Trophoblast cell (in vitro differentiated cells and primary cell): ENCODE results near the gene KIAA1328.

Source experiments
- DNase-seq, 2 donors: peaks; one replicate each; pipeline ENCODE4 v3.0.0-alpha.2; 2016
- H2AFZ ChIP-seq: 2 replicates; pipeline ENCODE4 v1.6.1; 2013; ENCODE audit warnings: low read length, moderate library complexity, mild to moderate bottlenecking; ENCODE audit not compliant: insufficient read depth, poor library complexity
- H2AK5ac ChIP-seq: 2 replicates; pipeline ENCODE4 v1.6.1; 2013; ENCODE audit warnings: mild to moderate bottlenecking, low read length
- H2BK120ac ChIP-seq: 2 replicates; pipeline ENCODE4 v1.6.1; 2013; ENCODE audit warnings: low read length, mild to moderate bottlenecking, moderate library complexity; ENCODE audit not compliant: insufficient read depth, poor library complexity
- H2BK12ac ChIP-seq: 2 replicates; pipeline ENCODE4 v1.6.1; 2013; ENCODE audit warnings: mild to moderate bottlenecking, low read length, moderate library complexity
- H2BK5ac ChIP-seq: 2 replicates; pipeline ENCODE4 v1.6.1; 2013; ENCODE audit warnings: low read length, low read depth, moderate library complexity, mild to moderate bottlenecking; ENCODE audit not compliant: poor library complexity
- H3K14ac ChIP-seq: 2 replicates; pipeline ENCODE4 v1.6.1; 2013; ENCODE audit warnings: mild to moderate bottlenecking, low read length
- H3K18ac ChIP-seq: 2 replicates; pipeline ENCODE4 v1.6.1; 2013; ENCODE audit warnings: mild to moderate bottlenecking, low read length
- H3K23ac ChIP-seq: 2 replicates; pipeline ENCODE4 v1.6.1; 2013; ENCODE audit warnings: low read length
- H3K27ac ChIP-seq: 2 replicates; pipeline ENCODE4 v1.5.1; 2013; ENCODE audit warnings: low read depth, mild to moderate bottlenecking, inconsistent platforms, low read length, moderate library complexity
- H3K27me3 ChIP-seq: 2 replicates; pipeline ENCODE4 v1.6.1; 2013; ENCODE audit warnings: inconsistent platforms, mild to moderate bottlenecking, low read length, moderate library complexity; ENCODE audit not compliant: insufficient read depth
- H3K36me3 ChIP-seq, 2 experiments: 1 replicate in 1 of 2; 2 replicates in 1 of 2; pipeline ENCODE4 v1.6.1; 2013; ENCODE audit warnings: low read length in 2 of 2, mild to moderate bottlenecking in 2 of 2, moderate library complexity in 1 of 2; ENCODE audit not compliant: insufficient read depth in 2 of 2, control insufficient read depth in 1 of 2
- H3K4ac ChIP-seq: 2 replicates; pipeline ENCODE4 v1.6.1; 2013; ENCODE audit warnings: low read depth, mild to moderate bottlenecking, low read length, moderate library complexity
- H3K4me1 ChIP-seq, 2 experiments: 1 replicate in 1 of 2; 2 replicates in 1 of 2; pipeline ENCODE4 v1.6.1; 2013; ENCODE audit warnings: low read length in 2 of 2, mild to moderate bottlenecking in 2 of 2, moderate library complexity in 1 of 2; ENCODE audit not compliant: insufficient read depth in 2 of 2, control insufficient read depth in 1 of 2
- H3K4me2 ChIP-seq: 2 replicates; pipeline ENCODE4 v1.6.1; 2013; ENCODE audit warnings: inconsistent platforms, mild to moderate bottlenecking, low read length, moderate library complexity
- H3K4me3 ChIP-seq: 2 replicates; pipeline ENCODE4 v1.5.1; 2013; ENCODE audit warnings: mild to moderate bottlenecking, low read depth, low read length, inconsistent platforms
- H3K79me1 ChIP-seq: one replicate; pipeline ENCODE4 v1.6.1; 2013; ENCODE audit warnings: low read length
- H3K79me2 ChIP-seq: 2 replicates; pipeline ENCODE4 v1.6.1; 2013; ENCODE audit warnings: low read length, mild to moderate bottlenecking; ENCODE audit not compliant: control insufficient read depth, insufficient read depth, poor library complexity
- H3K9ac ChIP-seq: 2 replicates; pipeline ENCODE4 v1.6.1; 2013; ENCODE audit warnings: mild to moderate bottlenecking, low read length
- H3K9me3 ChIP-seq: 2 replicates; pipeline ENCODE4 v1.6.1; 2013; ENCODE audit warnings: low read depth, mild to moderate bottlenecking, control low read depth, inconsistent platforms, low read length; ENCODE audit not compliant: insufficient read depth
- H4K12ac ChIP-seq: 2 replicates; pipeline ENCODE4 v1.6.1; 2013; ENCODE audit warnings: low read depth, mild to moderate bottlenecking, low read length, moderate library complexity
- H4K8ac ChIP-seq: 2 replicates; pipeline ENCODE4 v1.6.1; 2013; ENCODE audit warnings: low read depth, mild to moderate bottlenecking, low read length, moderate library complexity
- H4K91ac ChIP-seq: one replicate; pipeline ENCODE4 v1.6.1; 2013; ENCODE audit warnings: low read depth, mild to moderate bottlenecking, low read length, moderate library complexity
- WGBS: extraction: QIAGEN DNeasy Blood & Tissue Kit; methylation state at CpG from one replicate; pipeline ENCODE4 v1.1.7; 2013; ENCODE audit warnings: missing lambda C conversion rate; ENCODE audit not compliant: insufficient read length, insufficient coverage; ENCODE audit errors: extremely low coverage; 5-methylcytosine and 5-hydroxymethylcytosine counted together

KIAA1328 gene

GRCh38 chr18:36887864-36888263 is 58.9 kb downstream of the KIAA1328 start:
- Histone ChIP-seq H3K36me3 (no peaks in the 10 kb centered on the region), H2AFZ (no peak overlapping the region), H3K9ac (no peak overlapping the region), H3K4me1 (no peaks in the 10 kb centered on the region), H3K4me3 (no peak overlapping the region), H2AK5ac (no peak overlapping the region), H3K79me1 (no peaks in the 10 kb centered on the region), H3K27me3 (no peaks in the 10 kb centered on the region), H4K12ac (no peak overlapping the region), H2BK5ac (no peak overlapping the region), H4K8ac (no peak overlapping the region), H3K79me2 (no peaks in the 10 kb centered on the region), H4K91ac (no peak overlapping the region), H3K14ac (no peak overlapping the region), H3K27ac (no peak overlapping the region), H3K23ac (no peak overlapping the region), H3K4ac (no peak overlapping the region), H2BK120ac (no peak overlapping the region), H2BK12ac (no peak overlapping the region), H3K4me2 (no peak overlapping the region), H3K18ac (no peak overlapping the region), H3K9me3 (no peaks in the 10 kb centered on the region)
- no CpG with 5 or more reads among the region's 1 CpG for WGBS
- no peak for DNase-seq

- H3K4ac ChIP-seq: no peak overlapping the region
- no peak overlapping the region for H2BK120ac ChIP-seq
- H3K23ac ChIP-seq: no peak overlapping the region
- H4K8ac ChIP-seq: no peak overlapping the region
- no peak overlapping the region for H2BK12ac ChIP-seq
- H2BK5ac ChIP-seq: no peak overlapping the region
- no peak overlapping the region for H3K9ac ChIP-seq
- H4K91ac ChIP-seq: no peak overlapping the region
- H2AK5ac ChIP-seq: no peak overlapping the region
- H3K79me1 ChIP-seq: no peaks in the 10 kb centered on the region
- H3K4me2 ChIP-seq: no peak overlapping the region
- no peaks in the 10 kb centered on the region for H3K4me1 ChIP-seq
- H3K4me3 ChIP-seq: no peak overlapping the region
- no peak overlapping the region for H2AFZ ChIP-seq
- H3K18ac ChIP-seq: no peak overlapping the region
- H3K27me3 ChIP-seq: no peaks in the 10 kb centered on the region
- DNase-seq: no peak
- no peaks in the 10 kb centered on the region for H3K36me3 ChIP-seq
- no peaks in the 10 kb centered on the region for H3K9me3 ChIP-seq
- H3K14ac ChIP-seq: no peak overlapping the region
- no peak overlapping the region for H4K12ac ChIP-seq
- H3K27ac ChIP-seq: no peak overlapping the region
- no peaks in the 10 kb centered on the region for H3K79me2 ChIP-seq
Measured at GRCh38 chr18:36888778-36889177, 59.9 kb downstream of the KIAA1328 start.

DNA sequence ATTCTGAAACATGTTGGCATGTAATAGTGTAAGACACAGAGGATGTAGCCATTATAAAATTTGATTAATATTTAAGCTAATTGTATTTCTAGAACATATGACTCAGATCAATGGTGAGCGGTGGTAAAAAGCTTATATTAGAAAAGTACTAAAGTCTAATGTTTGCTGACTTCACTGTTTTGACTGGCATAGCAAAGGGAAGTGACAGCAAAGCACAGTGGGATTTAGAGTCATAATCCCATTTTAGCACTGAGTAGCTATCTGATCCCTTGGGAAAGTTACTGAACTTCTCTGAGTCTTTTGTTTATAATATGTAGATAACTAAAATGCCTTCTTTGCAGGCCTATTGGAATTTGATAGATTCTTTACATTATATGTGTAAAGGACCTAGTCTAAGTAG is 60.4 kb downstream of the KIAA1328 start:
- Histone ChIP-seq H2AK5ac (no peak overlapping the region), H3K36me3 (no peaks in the 10 kb centered on the region), H3K18ac (no peak overlapping the region)

GRCh38 chr18:36889742-36890141 is 60.8 kb downstream of the KIAA1328 start:
- Histone ChIP-seq H3K14ac (no peak overlapping the region), H2BK120ac (no peak overlapping the region), H3K4me1 (no peaks in the 10 kb centered on the region), H3K23ac (no peak overlapping the region), H3K79me2 (no peaks in the 10 kb centered on the region), H3K4me3 (no peak overlapping the region), H3K4ac (no peak overlapping the region), H2AK5ac (no peak overlapping the region), H3K18ac (no peak overlapping the region), H4K12ac (no peak overlapping the region), H4K8ac (no peak overlapping the region), H3K9me3 (no peaks in the 10 kb centered on the region), H2AFZ (no peak overlapping the region), H2BK5ac (no peak overlapping the region), H3K4me2 (no peak overlapping the region), H2BK12ac (no peak overlapping the region), H4K91ac (no peak overlapping the region), H3K27me3 (no peaks in the 10 kb centered on the region), H3K36me3 (no peaks in the 10 kb centered on the region), H3K9ac (no peak overlapping the region), H3K79me1 (no peaks in the 10 kb centered on the region), H3K27ac (no peak overlapping the region)
- DNase-seq: no peak

More for the DNA sequence above, 60.4 kb downstream of the KIAA1328 start:
- H4K12ac ChIP-seq: no peak overlapping the region
- no peak overlapping the region for H2AFZ ChIP-seq
- H4K8ac ChIP-seq: no peak overlapping the region
- no peak overlapping the region for H3K4ac ChIP-seq
- no peak overlapping the region for H3K23ac ChIP-seq
- no peak overlapping the region for H3K27ac ChIP-seq
- H3K27me3 ChIP-seq: no peaks in the 10 kb centered on the region
- H3K9me3 ChIP-seq: no peaks in the 10 kb centered on the region
- no peak overlapping the region for H2BK12ac ChIP-seq
- no peak overlapping the region for H2BK5ac ChIP-seq
- no peaks in the 10 kb centered on the region for H3K79me2 ChIP-seq
- no peak overlapping the region for H2BK120ac ChIP-seq
- H3K4me2 ChIP-seq: no peak overlapping the region
- H3K9ac ChIP-seq: no peak overlapping the region
- no peak for DNase-seq
- H4K91ac ChIP-seq: no peak overlapping the region
- no peaks in the 10 kb centered on the region for H3K4me1 ChIP-seq
- no peak overlapping the region for H3K4me3 ChIP-seq
- no peaks in the 10 kb centered on the region for H3K79me1 ChIP-seq
- no peak overlapping the region for H3K14ac ChIP-seq
- no CpG with 5 or more reads among the region's 1 CpG for WGBS

DNA sequence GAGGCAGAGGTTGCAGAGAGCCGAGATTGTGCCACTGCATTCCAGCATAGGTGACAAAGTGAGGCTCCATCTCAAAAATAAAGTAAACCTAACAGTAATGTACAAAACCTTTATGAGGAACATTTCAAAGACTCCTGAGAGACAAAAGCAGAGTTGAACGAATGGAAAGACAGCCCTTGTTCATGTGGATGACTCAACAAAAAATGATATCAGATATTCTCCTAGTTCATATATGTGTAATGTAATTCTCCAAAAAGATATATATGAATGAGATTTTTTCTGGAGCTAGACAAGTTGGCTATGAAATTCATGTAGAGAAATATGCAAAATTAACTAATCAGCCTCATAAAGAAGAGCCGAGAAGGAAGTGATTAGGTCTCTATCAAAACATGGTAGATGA is 61.7 kb downstream of the KIAA1328 start:
- no peak overlapping the region for H2AK5ac ChIP-seq
- no peak overlapping the region for H2BK5ac ChIP-seq
- H3K27me3 ChIP-seq: no peaks in the 10 kb centered on the region
- H4K91ac ChIP-seq: no peak overlapping the region
- no peak overlapping the region for H3K18ac ChIP-seq
- no peaks in the 10 kb centered on the region for H3K9me3 ChIP-seq
- H3K4me3 ChIP-seq: no peak overlapping the region
- H2BK120ac ChIP-seq: no peak overlapping the region
- no peaks in the 10 kb centered on the region for H3K4me1 ChIP-seq
- DNase-seq: no peak
- no CpG with 5 or more reads among the region's 3 CpGs for WGBS
- H3K4ac ChIP-seq: no peak overlapping the region
- H3K79me2 ChIP-seq: no peaks in the 10 kb centered on the region
- no peaks in the 10 kb centered on the region for H3K79me1 ChIP-seq
- H2BK12ac ChIP-seq: no peak overlapping the region
- no peak overlapping the region for H3K23ac ChIP-seq
- no peak overlapping the region for H3K14ac ChIP-seq
- no peak overlapping the region for H4K12ac ChIP-seq
- H2AFZ ChIP-seq: no peak overlapping the region
- H4K8ac ChIP-seq: no peak overlapping the region
- no peaks in the 10 kb centered on the region for H3K36me3 ChIP-seq
- H3K27ac ChIP-seq: no peak overlapping the region
- H3K4me2 ChIP-seq: no peak overlapping the region
- no peak overlapping the region for H3K9ac ChIP-seq
